DMS 273 treated with DMSO at 0.1 percent for 48 hours (cell line): ENCODE data around the gene N4BP3.
"Not testable (repeated sequence)": the region's sequence is repeated elsewhere in the genome, so short reads cannot be mapped to it uniquely, and the experiment has no call there.

Experiments
- DNase-seq: peaks from one replicate; lab custom pipeline; 2025; lab: John Stamatoyannopoulos, UW

N4BP3 gene

DNA sequence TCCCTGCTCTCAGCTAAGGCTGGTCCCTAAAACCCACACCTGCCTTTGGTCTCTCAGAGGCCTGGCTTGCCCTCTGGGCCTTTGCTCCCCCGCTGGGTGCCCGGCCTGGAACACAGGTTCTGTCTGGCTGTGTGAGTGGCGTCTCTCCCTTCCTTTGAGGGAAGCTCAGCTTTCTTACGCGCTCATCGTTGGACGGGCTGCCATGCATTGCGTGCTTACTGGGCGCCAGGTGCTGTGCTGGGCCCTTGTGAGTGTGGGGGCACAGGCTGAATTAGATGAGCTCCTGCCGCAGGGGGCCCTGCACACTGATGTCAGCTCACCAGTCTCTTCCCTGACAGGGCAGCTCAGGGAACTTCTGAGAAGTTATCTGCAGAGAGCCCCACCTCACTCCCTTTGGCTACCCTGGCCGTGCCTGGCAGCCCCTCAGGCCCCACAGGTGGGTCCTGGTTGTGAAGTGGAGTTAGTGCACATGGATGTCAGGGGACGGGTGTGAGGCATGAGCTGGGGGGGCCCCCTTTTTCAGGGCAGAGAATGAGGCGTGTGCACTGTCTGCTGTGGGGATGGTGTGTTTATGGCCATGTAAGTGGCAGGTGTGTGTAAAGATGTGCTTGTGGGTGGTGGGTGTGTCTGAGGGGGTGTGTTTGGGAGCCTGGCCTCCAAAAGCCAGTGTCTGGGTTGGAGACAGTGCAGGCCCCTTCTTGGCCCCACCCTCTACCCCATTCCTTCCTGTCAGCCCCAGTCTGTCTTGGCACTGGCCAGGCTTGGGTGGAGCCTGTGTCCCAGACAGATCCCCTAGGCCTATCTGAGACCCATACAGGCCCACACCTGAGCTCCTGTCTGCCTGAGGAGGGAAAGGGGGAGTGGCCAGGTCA, 10.0 kb downstream of the N4BP3 start:
- DNase-seq = no peak

GRCh38 chr5:178123966-178124925, 10.9 kb downstream of the N4BP3 start:
- DNase-seq = no peak

- no peak for DNase-seq
Measured at GRCh38 chr5:178125253-178125906, 12.0 kb downstream of the N4BP3 start.

- DNase-seq = no peak
Measured at GRCh38 chr5:178126556-178126955, 13.2 kb downstream of the N4BP3 start.

DNA sequence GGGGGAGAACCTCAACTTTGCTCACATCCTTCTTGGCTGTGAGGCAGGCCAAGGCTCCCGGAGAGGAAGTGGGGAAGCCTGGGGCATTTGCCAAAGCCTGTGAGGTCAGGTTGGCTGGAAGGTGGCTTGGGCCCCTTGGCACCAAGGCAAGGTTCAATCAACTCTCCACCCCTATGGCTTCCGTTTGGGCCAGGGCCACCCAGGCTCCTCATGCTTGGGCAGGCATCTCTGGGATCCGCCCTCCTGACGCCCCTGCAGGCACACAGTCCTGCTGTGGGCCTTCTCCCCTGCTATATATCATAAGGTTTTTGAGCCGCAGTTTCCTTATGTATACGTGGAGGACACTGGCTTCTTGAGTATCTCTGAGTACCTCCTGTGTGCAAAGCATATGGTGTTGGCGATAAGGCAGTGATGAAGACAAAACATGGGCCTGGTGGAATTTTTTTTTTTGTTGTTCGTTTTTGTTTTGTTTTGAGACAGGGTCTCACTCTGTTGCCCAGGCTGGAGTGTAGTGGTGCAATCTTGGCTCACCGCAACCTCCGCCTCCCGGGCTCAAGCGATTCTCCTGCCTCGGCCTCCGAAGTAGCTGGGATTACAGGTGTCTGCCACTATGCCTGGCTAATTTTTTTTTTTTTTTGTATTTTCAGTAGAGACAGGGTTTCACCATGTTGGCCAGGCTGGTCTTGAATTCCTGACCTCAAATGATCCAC, 14.1 kb downstream of the N4BP3 start:
- not testable (repeated sequence) for DNase-seq

- DNase-seq = no peak
Measured at GRCh38 chr5:178129296-178129695, 16.0 kb downstream of the N4BP3 start.

- DNase-seq = not testable (repeated sequence)
Measured at GRCh38 chr5:178130234-178130575, 16.9 kb downstream of the N4BP3 start.

DNA sequence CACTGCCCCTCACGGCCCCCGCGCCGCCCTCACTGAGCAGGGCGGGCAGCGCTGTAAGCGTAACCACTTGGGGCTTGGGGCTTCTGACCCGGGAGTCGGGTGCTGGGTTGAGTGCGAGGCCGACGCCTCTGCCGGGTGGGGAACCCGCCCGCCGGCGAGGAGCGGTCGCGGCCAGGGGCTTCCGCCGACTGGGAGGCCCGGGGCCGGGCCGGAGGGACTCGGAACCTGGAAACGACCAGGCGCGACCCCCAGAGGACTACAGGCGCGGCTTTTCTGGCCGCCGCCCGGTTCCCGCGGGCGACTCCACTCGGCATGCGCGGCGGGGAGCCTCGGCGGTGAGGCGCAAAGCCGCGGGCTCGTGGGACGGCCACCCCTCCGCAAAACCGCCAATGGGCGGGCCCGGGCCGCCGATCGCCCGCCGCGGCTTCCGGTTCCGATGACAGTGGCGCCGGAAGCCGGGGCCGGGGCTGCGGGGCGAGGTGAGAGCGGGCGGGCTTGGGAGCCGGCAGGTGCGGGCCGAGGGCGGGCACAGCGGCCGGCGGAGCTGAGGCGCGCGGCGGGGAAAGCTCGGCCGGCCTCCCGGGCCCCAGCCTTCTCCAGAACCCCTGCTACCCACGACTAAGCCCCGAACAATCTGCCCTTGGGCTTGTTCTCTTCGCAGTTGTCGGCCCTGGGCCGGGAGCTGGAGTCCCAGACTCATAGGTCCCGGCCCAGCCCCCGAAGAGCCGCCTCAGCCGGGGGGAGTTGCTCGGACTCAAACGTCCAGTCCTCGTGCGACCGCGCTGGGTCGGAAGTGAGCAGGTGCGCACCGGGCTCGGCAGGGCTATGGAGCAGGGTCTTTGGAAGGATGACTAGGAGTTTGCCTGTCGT, 17.5 kb downstream of the N4BP3 start, which contains the start of gene RMND5B:
TSS of gene RMND5B (plus strand) at position 439 of the 870 bp plus-strand sequence. CDS start 7,106 bp downstream, outside the sequence.
- no peak for DNase-seq

DNA sequence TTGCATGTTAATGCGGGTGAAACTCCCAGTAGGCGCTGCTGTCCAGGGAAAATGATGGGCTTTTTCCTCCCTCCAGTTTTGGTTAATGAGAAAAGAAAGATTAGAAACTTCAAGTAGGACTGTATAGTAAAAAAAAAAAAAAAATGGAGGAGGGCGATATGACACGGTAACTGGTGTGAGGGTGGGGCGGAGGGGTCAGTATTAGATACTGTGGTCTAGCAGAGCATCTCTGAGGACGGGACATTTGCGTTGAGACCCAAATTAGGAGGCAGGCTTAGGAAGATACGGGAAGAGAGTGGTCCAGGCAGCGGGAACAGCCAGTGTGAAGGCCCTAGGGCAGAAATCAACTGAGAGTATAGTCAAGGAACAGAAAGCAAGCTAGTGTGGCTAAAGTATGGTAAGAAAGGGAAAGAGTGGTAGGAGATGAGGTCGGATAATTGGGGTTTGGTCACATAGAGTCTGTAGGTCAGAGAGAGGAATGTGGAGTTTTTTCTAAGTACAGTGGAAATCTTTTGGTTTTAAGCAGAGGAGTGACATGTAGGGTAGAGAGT, 18.2 kb downstream of the N4BP3 start:
- no peak for DNase-seq

GRCh38 chr5:178136990-178137389, 23.7 kb downstream of the N4BP3 start:
- DNase-seq = no peak

- no peak for DNase-seq
Measured at GRCh38 chr5:178137991-178138390, 24.7 kb downstream of the N4BP3 start.

- no peak for DNase-seq
Measured at GRCh38 chr5:178141550-178141949, 28.2 kb downstream of the N4BP3 start.

GRCh38 chr5:178142642-178143041, 29.3 kb downstream of the N4BP3 start:
- no peak for DNase-seq

DNA sequence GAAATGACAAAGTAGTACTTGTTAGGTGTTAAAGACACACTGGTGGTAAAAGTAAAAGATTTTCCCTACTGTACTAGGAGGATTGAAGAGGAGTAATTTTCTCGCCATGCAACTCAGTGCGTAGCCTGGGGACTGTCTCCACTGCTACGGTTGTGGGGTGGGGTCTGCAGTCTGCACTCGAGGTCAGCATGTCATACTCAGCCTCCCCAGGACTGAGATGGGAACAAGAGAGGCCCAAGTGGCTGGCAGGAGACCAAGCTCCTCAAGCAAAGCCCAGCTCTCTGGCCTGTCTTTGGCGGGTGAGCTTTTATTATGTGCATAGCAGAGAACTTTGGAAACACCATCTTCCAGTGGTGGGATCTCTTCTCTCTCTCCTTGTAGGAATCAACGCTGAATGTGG, 29.9 kb downstream of the N4BP3 start:
- DNase-seq = no peak

DNA sequence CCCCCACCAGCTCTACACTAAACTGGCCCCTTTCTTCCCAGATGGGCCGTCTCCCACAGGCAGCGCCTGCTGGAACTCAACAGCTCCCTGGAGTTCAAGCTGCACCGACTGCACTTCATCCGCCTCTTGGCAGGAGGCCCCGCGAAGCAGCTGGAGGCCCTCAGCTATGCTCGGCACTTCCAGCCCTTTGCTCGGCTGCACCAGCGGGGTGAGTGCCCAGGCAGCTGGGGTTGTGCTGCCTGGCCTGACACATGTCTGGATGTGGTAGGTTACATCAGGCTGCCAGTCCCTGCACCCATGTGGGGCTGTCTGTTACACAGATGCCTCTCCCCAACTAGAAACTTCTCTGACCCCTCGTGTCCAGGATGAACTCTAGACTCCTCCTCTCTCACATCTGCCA, 30.6 kb downstream of the N4BP3 start:
- DNase-seq = peak; percentile 73

DNA sequence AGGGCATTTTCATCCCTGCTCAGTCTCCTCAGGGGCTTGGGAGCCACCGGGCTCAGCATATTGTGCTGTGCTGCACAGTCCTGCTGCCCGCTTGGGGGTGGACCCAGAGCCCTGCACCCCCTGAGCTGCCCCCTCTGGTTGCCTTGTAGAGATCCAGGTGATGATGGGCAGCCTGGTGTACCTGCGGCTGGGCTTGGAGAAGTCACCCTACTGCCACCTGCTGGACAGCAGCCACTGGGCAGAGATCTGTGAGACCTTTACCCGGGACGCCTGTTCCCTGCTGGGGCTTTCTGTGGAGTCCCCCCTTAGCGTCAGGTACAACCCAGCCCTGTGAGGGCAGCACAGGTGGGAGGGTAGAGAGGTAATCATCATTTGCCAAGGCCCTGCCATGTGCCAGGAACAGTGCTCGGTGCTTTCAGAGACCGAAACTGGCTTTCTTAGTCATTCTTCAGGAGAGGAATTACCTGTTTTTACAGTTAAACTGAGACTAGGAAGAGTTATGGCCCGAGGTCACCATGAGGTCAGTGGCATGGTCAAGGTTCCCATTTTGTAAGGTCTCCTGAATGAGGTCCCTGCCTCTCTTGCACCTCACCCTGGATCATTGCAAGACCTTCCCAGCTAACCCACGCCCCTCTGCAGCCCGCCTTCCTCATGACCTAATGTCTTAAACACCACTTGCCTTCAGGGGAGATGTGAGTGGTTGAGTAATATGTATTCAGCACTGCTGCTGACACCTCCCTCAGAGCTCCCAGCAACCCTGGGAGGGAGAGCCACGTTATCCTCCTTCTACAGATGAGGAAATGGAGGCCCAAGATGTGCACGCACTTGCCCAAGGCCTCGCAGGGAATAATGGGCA, 32.9 kb downstream of the N4BP3 start:
- DNase-seq = no peak

DNA sequence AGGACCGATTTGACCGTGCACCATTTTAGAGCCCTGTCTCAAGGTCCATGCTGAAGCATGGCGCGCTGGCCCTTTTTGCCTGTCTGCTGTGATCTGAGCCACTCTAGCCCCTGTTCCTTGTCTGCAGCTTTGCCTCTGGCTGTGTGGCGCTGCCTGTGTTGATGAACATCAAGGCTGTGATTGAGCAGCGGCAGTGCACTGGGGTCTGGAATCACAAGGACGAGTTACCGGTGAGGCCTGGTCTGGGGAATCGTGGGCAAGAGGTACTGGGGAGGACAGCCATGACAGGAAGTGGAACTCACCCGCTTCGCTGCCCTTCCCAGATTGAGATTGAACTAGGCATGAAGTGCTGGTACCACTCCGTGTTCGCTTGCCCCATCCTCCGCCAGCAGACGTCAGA, 34.1 kb downstream of the N4BP3 start:
- no peak for DNase-seq

DNA sequence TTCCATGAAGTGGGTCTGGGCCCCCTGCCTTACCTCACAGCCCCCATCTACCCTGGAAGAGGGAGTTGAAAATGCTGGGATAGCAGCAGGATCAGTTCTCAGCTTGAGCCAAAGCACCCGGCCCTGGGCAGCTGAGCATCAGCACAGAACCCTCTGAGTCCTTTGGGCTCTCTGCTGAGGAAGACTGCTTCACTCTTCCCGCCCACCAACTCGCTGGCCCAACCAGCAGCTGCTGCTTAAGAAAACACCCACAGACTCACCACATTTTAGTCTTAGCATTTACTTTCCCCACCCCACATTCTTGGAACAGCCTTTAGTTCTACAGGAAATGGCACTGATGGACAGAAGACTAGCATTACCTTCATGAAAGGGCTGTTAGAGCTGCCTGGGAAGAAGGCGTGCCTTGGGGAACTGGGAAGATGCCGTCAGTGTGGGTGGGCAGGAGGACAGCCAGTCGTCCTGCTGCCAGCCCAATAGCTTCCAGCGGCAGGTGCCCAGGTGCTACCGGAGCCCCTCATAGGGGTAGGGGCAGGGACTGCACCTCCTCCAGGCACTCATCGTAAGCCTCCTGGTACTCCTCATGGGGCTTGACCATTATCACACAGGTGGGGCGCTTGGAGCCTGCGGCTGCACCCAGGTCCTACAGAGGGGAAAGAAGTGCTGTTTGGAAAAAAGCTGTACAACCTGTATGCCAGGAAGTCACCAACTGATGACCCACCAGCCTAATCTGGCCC, 36.0 kb downstream of the N4BP3 start:
- DNase-seq = no peak
